ENCODE data around the gene VPS37B.
"Not testable (repeated sequence)": the region's sequence is repeated elsewhere in the genome, so short reads cannot be mapped to it uniquely, and the experiment has no call there.

Gene VPS37B

GRCh38 chr12:122884091-122884826 lies 11.7 kb downstream of the VPS37B start:
- DNase-seq = no peak

GRCh38 chr12:122882908-122883558 lies 12.9 kb downstream of the VPS37B start:
- DNase-seq = peak in 1 of 51 donors; percentile 24

GRCh38 chr12:122880668-122881067 lies 15.3 kb downstream of the VPS37B start:
- DNase-seq = peak in 28 of 51 donors; percentile 20 to 84 (median 56)

DNA sequence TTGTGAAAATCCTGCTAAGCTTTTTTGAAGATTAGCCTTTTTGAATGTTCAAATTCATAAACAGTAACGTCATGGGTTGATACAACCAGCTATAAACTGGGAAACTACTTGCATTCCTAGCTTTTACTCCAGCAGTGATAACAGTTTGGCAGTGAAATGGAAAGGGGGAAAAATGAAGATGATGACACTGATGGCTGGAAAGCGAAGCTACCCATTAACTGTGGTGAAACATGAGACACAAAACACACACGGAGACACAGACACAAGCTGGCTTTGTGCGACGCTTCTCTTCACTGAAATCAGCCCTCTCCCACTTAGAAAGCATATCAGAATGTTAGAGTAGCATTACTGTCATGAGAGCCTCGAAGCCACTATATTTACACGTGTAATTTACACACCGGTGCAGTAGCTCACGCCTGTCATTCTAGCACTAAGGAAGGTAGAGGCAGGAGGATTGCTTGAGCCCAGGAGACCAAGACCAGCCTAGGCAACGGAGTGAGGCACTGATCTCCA lies 15.7 kb downstream of the VPS37B start:
- no peak for DNase-seq

- DNase-seq = no peak
Measured at GRCh38 chr12:122878780-122879612, 16.9 kb downstream of the VPS37B start.

- no peak for DNase-seq
Measured at GRCh38 chr12:122876731-122877130, 19.2 kb downstream of the VPS37B start.

- not testable (repeated sequence) for DNase-seq
Measured at GRCh38 chr12:122876281-122876680, 19.6 kb downstream of the VPS37B start.

DNA sequence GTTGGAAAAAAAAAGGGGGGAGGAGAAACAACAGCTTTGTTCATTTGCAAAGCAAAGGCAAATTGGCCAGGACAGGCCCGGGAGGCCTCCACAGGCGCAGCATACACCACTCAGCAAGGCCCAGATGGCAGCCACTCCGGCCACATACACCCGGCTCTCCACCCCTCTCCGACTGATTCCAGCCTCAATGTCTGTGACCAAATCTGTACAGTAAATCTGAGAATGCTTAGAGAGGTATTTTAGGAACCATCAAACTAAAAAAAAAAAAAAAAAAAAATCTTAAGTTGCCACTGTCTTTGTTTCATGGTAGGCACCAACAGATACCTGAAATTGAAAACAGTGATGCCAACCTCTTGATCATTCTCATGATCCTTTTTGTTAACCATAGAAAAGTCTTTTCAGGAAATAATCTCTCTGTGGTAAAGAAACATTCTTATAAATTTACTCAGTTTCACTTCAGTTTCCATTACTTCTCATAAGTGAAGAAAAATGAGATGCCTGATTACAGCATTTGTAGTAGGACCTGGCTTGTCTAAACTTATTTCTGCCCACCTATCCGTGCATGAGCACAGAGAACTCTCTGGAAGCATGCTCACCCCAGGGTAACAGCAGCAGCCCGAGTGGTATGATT lies 20.2 kb downstream of the VPS37B start:
- peak in 12 of 51 donors; percentile 14 to 49 (median 39) for DNase-seq

DNA sequence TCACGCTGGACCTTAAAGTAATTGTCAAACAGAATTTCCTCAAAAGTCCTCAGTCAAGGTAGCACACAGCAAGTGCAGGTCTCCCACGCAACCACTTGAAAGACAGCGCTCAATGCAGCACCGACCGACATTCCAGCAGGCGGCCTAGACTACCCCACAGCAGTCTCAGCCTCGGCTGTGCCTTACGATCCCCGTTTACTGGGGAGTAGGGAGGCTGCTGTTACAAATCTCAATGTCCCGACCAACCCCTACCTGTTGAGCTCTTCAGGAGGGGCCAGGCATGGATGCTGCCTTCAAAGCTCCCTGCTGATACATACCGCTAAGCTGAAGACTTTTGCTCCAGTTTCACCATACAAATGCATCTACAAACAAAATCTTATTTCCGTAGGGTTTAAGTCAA lies 21.8 kb downstream of the VPS37B start:
- DNase-seq = no peak

DNA sequence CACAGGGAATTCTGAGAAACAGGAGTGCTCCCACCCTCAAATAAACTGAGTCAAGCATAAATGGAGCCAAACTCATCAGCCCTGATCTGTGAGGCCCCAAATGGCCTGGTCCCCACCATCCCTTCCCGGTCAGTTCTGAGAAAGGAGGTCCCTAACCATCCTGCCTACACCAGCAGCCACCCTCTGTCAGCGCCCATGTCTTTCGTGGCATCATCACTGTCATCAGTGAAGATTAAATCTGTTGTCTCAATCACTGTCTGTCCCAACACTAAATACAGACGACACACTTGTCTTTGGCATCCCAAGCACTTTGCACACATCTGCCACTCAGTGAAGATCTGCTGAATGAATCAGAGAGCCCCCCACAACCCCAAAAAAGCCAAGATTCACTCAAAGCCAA lies 22.4 kb downstream of the VPS37B start:
- DNase-seq = no peak

DNA sequence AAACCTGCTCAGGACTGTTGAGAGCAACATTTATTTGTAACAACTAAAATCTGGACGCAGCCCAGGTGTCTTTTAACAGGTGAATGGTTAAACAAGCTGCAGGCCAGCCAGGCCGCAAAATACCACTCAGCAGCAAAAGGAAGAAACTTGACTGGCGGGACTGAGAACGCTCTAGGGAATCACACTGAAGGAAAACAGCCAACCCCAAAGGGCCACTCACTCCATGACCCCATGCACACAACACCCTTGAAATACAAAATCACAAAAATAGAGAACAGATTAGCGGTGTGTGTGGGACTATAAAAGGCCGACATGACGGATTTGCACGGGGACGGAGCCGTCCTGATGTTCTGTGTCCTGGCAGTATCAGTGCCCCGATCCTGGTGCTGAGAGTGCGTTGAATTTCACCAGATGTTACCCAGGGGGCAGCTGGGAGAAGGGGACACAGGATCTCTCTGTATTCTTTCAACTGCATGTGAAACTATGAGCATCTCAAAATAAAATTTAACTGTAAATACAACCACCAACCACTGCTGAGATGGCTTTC lies 23.0 kb downstream of the VPS37B start:
- DNase-seq = peak in 2 of 51 donors; percentile 36 to 55

DNA sequence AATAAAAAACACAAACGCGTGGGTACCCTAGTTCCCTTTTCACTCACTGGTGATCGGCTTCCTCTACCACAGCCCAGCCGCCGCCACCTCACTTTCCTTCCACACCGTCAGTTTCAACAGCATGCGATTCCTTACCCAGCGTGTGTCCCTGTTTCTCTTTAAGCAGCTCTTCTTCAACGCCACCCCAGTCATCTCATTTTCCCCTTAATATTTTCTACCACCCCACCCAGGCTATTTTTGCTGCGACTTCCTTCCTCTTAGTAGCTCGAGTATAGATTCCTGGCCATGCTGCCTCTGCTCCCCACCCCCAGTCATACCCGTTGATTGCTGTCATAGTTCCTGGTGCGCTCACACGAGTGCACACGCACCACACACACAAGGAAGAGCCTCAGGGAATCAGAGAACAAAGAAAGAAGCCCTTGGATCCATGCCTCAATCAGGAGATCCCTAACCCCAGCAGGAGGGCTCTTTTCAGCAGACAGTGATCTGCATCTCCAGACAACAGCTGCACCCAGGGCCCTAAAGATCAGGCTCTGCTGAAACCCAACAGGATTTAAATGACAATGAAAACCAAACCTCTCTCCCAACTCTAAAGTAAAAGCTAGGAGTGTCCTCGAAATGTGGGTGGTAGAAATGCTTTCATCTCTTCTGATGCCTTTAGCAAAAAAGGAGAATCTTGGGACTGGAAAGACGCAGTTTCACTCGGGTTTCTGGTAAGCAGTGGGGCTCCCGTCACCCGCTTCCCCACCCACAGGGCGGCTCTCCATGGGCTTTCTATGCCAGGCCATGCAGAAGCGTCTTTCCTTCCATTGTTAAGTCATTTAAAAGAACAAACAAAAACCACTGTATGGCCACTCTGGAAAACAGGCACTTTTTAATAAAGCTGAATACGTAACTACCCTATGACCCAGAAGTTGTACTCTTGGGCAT lies 23.8 kb downstream of the VPS37B start:
- DNase-seq = peak in 12 of 51 donors; percentile 23 to 82 (median 46)

GRCh38 chr12:122870867-122871664 lies 24.9 kb downstream of the VPS37B start:
- DNase-seq = peak in 21 of 51 donors; percentile 26 to 67 (median 50)

DNA sequence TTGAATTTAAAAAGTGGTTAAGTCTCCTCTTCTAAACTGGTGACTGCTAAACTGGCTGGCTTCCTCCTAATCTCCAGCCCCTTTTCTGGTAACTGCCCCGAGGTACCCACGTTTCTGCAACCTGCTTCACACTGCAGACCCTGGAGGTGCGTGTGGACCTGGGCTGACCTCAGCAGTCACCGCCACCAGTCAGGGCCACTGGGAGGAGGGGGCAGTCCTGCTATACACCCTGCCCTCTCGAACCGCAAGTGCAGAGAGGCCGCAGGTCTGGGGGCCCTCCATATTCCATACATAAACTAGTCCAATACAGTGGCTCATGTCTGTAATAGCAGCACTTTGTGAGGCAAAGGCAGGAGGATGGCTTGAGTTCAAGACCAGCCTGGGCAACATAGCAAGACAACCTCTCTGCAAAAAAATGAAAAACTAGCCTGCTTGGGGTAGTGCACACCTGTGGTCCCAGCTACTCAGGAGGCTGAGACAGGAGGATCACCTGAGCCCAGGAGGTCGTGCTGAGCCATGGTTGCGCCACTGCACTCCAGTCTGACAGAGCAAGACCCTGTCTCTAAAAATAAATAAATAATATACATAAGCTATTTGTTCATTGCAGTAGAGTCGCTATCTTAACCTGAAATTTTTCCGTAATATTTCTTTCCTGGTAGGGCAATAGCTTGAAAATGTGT lies 25.6 kb downstream of the VPS37B start:
- DNase-seq = no peak

GRCh38 chr12:122869207-122869973 lies 26.5 kb downstream of the VPS37B start:
- no peak for DNase-seq

DNA sequence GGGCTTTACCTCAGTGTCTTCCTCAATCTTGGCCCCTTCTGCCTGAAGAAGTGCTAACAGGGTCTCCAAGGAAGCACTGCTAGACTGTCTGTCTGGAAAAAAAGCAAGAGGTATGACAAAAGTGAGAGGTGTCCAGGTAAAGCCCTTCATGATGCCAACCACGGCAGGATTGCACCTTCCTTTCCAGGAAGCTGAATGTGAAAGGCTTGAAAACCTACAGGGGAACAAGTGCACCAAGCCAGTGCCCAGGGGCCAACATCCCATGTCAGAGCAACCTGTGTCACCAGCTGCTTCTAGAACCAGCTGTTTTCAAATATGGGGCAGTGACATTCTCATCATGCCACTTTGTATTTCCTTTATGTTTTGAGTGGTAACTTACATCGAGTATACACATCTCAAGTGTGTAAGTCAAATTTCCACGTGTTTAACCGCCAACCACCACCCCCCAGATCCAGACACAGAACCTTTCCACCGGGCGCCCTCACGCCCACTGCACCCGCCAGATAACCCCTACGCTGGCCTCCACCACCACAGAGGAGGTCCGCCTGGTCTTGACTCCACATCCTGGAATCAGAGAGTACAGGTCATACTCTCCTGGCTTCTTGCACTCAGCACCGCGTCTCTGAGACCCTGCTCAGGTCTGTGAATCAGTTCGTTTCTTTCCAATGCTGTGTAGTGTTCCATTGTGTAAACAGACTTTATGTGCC lies 27.3 kb downstream of the VPS37B start:
- no peak for DNase-seq

Measured in hypothalamus (tissue), 51 donors.